AG08395 (cell line): ENCODE measurements around the gene SPHK2.

Experiments used
- DNase-seq: peaks from one replicate; pipeline ENCODE4 v3.0.0; 2012; ENCODE audit warnings: mixed read lengths, low spot score

SPHK2 gene

GRCh38 chr19:48606463-48607358 lies 12.6 kb upstream of the SPHK2 start, which contains the start of gene SPACA4:
Gene SPACA4, plus strand, starts transcription at chr19:48606742. Its CDS starts 237 bp downstream, at chr19:48606979.
- no peak for DNase-seq

- no peak for DNase-seq
Measured at GRCh38 chr19:48607359-48607755, 11.9 kb upstream of the SPHK2 start.

- DNase-seq, result peak; percentile 73
Measured at GRCh38 chr19:48608798-48609263, 10.5 kb upstream of the SPHK2 start.

- no peak for DNase-seq
Measured at GRCh38 chr19:48609571-48610108, 9.7 kb upstream of the SPHK2 start.

GRCh38 chr19:48611872-48612271 lies 7.4 kb upstream of the SPHK2 start:
- no peak for DNase-seq

GRCh38 chr19:48613024-48613851 lies 6.1 kb upstream of the SPHK2 start:
- no peak for DNase-seq

GRCh38 chr19:48613852-48614435 lies 5.4 kb upstream of the SPHK2 start:
- DNase-seq, result no peak

- no peak for DNase-seq
Measured at GRCh38 chr19:48614436-48615230, 4.7 kb upstream of the SPHK2 start, which contains the start of gene FAM83E. Gene FAM83E, minus strand, starts transcription at chr19:48615076. Its CDS starts 1,704 bp downstream, at chr19:48613372.

- no peak for DNase-seq
Measured at GRCh38 chr19:48615231-48616040, 3.9 kb upstream of the SPHK2 start.

- DNase-seq, result no peak
Measured at GRCh38 chr19:48616041-48616436, 3.3 kb upstream of the SPHK2 start.

- DNase-seq, result no peak
Measured at GRCh38 chr19:48616491-48617056, 2.7 kb upstream of the SPHK2 start.

GRCh38 chr19:48617146-48617937 lies 2.0 kb upstream of the SPHK2 start:
- DNase-seq, result no peak

- DNase-seq, result no peak
Measured at GRCh38 chr19:48618278-48618915, 909 bp upstream of the SPHK2 start.

- DNase-seq, result no peak
Measured at GRCh38 chr19:48619692-48620585, 633 bp downstream of the SPHK2 start.

- DNase-seq, result no peak
Measured at GRCh38 chr19:48623556-48624066, 4.3 kb downstream of the SPHK2 start.

GRCh38 chr19:48624067-48624594 lies 4.8 kb downstream of the SPHK2 start:
- peak; percentile 96 for DNase-seq
